ENCODE results near the gene CNN2. TPM values are rescaled to one million over a fixed set of nuclear protein-coding genes. Genes with fewer than 3 reads are reported as not detected.

CNN2 gene
- 87.2 and 91.4 TPM in 2 replicates for total RNA-seq (2014; rRNA removed; shearing (Covaris generic))

GRCh38 chr19:1025960-1026782 is at the start of gene CNN2:
Gene CNN2, plus strand, starts transcription at chr19:1026608. Its CDS starts 54 bp downstream, at chr19:1026662.
- H3K27ac ChIP-seq = peak within 1 kb of the TSS; percentile 79
- peak; percentile 76 to 79 for DNase-seq
- H3K9me3 ChIP-seq (replicated peaks) = no peaks in the 10 kb centered on the region
- no peaks in the 10 kb centered on the region for H3K27me3 ChIP-seq
- H3K36me3 ChIP-seq = peaks cover 8% of the 10 kb centered on the region
- H3K4me3 ChIP-seq = peak within 1 kb of the TSS; percentile 97
- H3K4me1 ChIP-seq = peaks cover 3% of the 10 kb centered on the region; the same call in 1 of the 2 replicates

- peak; percentile 50 to 60 for DNase-seq
- Histone ChIP-seq H3K9me3 (replicated peaks) (no peaks in the 10 kb centered on the region), H3K27me3 (no peaks in the 10 kb centered on the region), H3K4me3 (no peak overlapping the region), H3K27ac (no peak overlapping the region), H3K36me3 (peaks cover 4% of the 10 kb centered on the region; the same call in 1 of the 2 replicates), H3K4me1 (peaks cover 9% of the 10 kb centered on the region)
Observed at GRCh38 chr19:977058-977464, 49.3 kb upstream of the CNN2 start.

- Histone ChIP-seq H3K4me3 (no peak overlapping the region), H3K27ac (no peak overlapping the region), H3K9me3 (replicated peaks) (no peaks in the 10 kb centered on the region), H3K4me1 (peaks cover 12% of the 10 kb centered on the region), H3K27me3 (no peaks in the 10 kb centered on the region), H3K36me3 (no peaks in the 10 kb centered on the region)
- no peak for DNase-seq
Observed at GRCh38 chr19:979318-979741, 47.1 kb upstream of the CNN2 start.

- Histone ChIP-seq H3K9me3 (replicated peaks) (no peaks in the 10 kb centered on the region), H3K27ac (no peak overlapping the region), H3K4me3 (no peak overlapping the region), H3K27me3 (no peaks in the 10 kb centered on the region), H3K36me3 (no peaks in the 10 kb centered on the region), H3K4me1 (peaks cover 12% of the 10 kb centered on the region)
- peak; percentile 56 to 60 for DNase-seq
Observed at GRCh38 chr19:980133-980998, 46.0 kb upstream of the CNN2 start.

- H3K27ac ChIP-seq = no peak overlapping the region
- DNase-seq = peak; percentile 62 to 80
- H3K36me3 ChIP-seq = no peaks in the 10 kb centered on the region
- H3K27me3 ChIP-seq = no peaks in the 10 kb centered on the region
- H3K4me3 ChIP-seq = peak overlapping the region; percentile 17
- H3K9me3 ChIP-seq (replicated peaks) = no peaks in the 10 kb centered on the region
- peaks cover 8% of the 10 kb centered on the region for H3K4me1 ChIP-seq
Observed at GRCh38 chr19:982567-983170, 43.7 kb upstream of the CNN2 start.

GRCh38 chr19:984165-984967 is 42.0 kb upstream of the CNN2 start, which contains the start of gene WDR18:
Gene WDR18, plus strand, starts transcription at chr19:984345. Its CDS starts 9 bp downstream, at chr19:984354.
- no peaks in the 10 kb centered on the region for H3K36me3 ChIP-seq
- H3K4me1 ChIP-seq = peaks cover 8% of the 10 kb centered on the region
- H3K27me3 ChIP-seq = no peaks in the 10 kb centered on the region
- H3K9me3 ChIP-seq (replicated peaks) = no peaks in the 10 kb centered on the region
- peak within 1 kb of the TSS; percentile 98 for H3K4me3 ChIP-seq
- DNase-seq = peak; percentile 91
- peak within 1 kb of the TSS; percentile 75 for H3K27ac ChIP-seq

- H3K36me3 ChIP-seq = peaks cover 11% of the 10 kb centered on the region
- H3K9me3 ChIP-seq (replicated peaks) = no peaks in the 10 kb centered on the region
- no peak overlapping the region for H3K4me3 ChIP-seq
- H3K27ac ChIP-seq = no peak overlapping the region
- peaks cover 3% of the 10 kb centered on the region; the same call in 1 of the 2 replicates for H3K4me1 ChIP-seq
- no peaks in the 10 kb centered on the region for H3K27me3 ChIP-seq
- DNase-seq = no peak
Observed at GRCh38 chr19:986083-986482, 40.3 kb upstream of the CNN2 start.

GRCh38 chr19:988081-988480 is 38.3 kb upstream of the CNN2 start:
- Histone ChIP-seq H3K27me3 (no peaks in the 10 kb centered on the region), H3K27ac (no peak overlapping the region), H3K9me3 (replicated peaks) (no peaks in the 10 kb centered on the region), H3K4me3 (no peak overlapping the region), H3K4me1 (peaks cover under 1% of the 10 kb centered on the region; the same call in 1 of the 2 replicates), H3K36me3 (peaks cover 15% of the 10 kb centered on the region)
- DNase-seq = no peak

- Histone ChIP-seq H3K4me3 (no peak overlapping the region), H3K27ac (no peak overlapping the region), H3K4me1 (no peaks in the 10 kb centered on the region), H3K36me3 (peaks cover 15% of the 10 kb centered on the region), H3K27me3 (no peaks in the 10 kb centered on the region), H3K9me3 (replicated peaks) (no peaks in the 10 kb centered on the region)
- DNase-seq = no peak
Observed at GRCh38 chr19:988510-988909, 37.9 kb upstream of the CNN2 start.

GRCh38 chr19:989381-990081 is 36.9 kb upstream of the CNN2 start:
- H3K27me3 ChIP-seq = no peaks in the 10 kb centered on the region

GRCh38 chr19:990119-990571 is 36.3 kb upstream of the CNN2 start:
- H3K9me3 ChIP-seq (replicated peaks) = no peaks in the 10 kb centered on the region
- H3K36me3 ChIP-seq = peaks cover 19% of the 10 kb centered on the region
- H3K27me3 ChIP-seq = no peaks in the 10 kb centered on the region
- no peak for DNase-seq
- H3K27ac ChIP-seq = no peak overlapping the region
- H3K4me1 ChIP-seq = peaks cover 2% of the 10 kb centered on the region
- H3K4me3 ChIP-seq = no peak overlapping the region

More at GRCh38 chr19:989381-990081, 36.9 kb upstream of the CNN2 start:
- DNase-seq = no peak
- H3K36me3 ChIP-seq = peaks cover 19% of the 10 kb centered on the region
- no peak overlapping the region for H3K4me3 ChIP-seq
- no peaks in the 10 kb centered on the region for H3K9me3 ChIP-seq (replicated peaks)
- H3K4me1 ChIP-seq = no peaks in the 10 kb centered on the region
- H3K27ac ChIP-seq = no peak overlapping the region

GRCh38 chr19:990746-991145 is 35.7 kb upstream of the CNN2 start:
- no peak overlapping the region for H3K4me3 ChIP-seq
- peaks cover 19% of the 10 kb centered on the region for H3K36me3 ChIP-seq
- no peak overlapping the region for H3K27ac ChIP-seq
- H3K9me3 ChIP-seq (replicated peaks) = no peaks in the 10 kb centered on the region
- DNase-seq = no peak
- H3K27me3 ChIP-seq = no peaks in the 10 kb centered on the region
- H3K4me1 ChIP-seq = peaks cover 7% of the 10 kb centered on the region

GRCh38 chr19:991174-991931 is 35.1 kb upstream of the CNN2 start:
- peaks cover 19% of the 10 kb centered on the region for H3K36me3 ChIP-seq
- peak; percentile 48 to 74 for DNase-seq
- 0 out of 2 replicates have a peak, but pooled peaks cover under 1% of the 10 kb centered on the region for H3K27me3 ChIP-seq

More at GRCh38 chr19:991174-991931, 35.1 kb upstream of the CNN2 start:
- no peak overlapping the region for H3K27ac ChIP-seq
- H3K4me1 ChIP-seq = peaks cover 13% of the 10 kb centered on the region
- H3K9me3 ChIP-seq (replicated peaks) = no peaks in the 10 kb centered on the region
- no peak overlapping the region for H3K4me3 ChIP-seq

Data from SJCRH30 (cell line).